ENCODE measurements around the gene TMEM165.

Gene TMEM165

DNA sequence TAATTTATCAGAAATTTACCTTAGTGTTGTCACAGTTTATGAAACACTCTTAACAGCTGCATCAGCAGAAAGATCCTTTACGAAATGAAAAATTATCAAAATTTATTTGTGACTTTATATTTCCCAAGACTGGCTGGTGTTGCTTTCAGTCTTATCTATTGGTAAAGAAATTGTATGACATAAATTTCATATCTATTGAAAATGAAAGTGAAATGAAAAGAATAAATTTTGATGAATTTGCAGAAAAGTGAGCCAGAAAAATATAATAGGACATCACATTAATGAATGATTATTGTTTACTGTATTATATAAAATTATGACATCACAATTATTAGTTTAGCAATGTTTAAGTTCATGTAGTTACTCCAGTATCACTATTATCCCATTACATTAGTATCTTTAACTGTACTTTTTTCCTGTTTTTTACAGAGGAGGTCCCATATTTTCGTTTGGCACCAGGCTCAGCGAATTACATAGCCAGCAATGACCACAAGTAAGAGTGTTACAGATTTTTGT is 13.2 kb upstream of the TMEM165 start:
- no peaks in the 10 kb centered on the region for H3K27me3 Mint-ChIP-seq
- no peaks in the 10 kb centered on the region for H3K36me3 Mint-ChIP-seq (ENCODE audit: low read depth)
- DNase-seq: no peak
- peaks cover 22% of the 10 kb centered on the region for H3K4me1 Mint-ChIP-seq (ENCODE audit: low read depth)
- H3K27ac Mint-ChIP-seq: no peak overlapping the region
- H3K9me3 Mint-ChIP-seq: no peaks in the 10 kb centered on the region
- no peak overlapping the region for H3K4me3 Mint-ChIP-seq

DNA sequence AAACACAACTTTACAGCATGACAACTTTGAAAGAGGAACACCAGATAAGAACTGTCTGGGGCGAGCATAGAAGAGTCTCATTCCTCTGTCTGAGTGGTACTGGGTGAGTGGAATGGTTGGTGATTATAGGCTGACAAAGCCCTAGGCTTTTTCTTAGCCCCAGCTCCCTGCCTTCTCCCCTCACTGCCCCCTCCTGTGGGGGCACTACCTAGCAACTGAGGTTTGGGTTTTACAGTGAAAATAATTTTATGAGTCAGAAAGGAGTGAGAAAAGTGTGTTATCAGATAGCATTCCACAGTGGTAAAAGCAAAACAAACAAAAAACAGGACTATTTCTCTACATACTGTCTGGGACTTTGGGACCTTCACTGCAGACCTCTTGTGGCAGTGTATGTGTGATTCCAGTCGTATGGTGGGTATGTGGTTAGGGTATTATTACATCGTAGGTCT is 10.5 kb upstream of the TMEM165 start:
- no peaks in the 10 kb centered on the region for H3K27me3 Mint-ChIP-seq
- H3K4me1 Mint-ChIP-seq (ENCODE audit: low read depth): peaks cover 22% of the 10 kb centered on the region
- peak overlapping the region; percentile 1 for H3K27ac Mint-ChIP-seq
- no peaks in the 10 kb centered on the region for H3K36me3 Mint-ChIP-seq (ENCODE audit: low read depth)
- DNase-seq: no peak
- H3K9me3 Mint-ChIP-seq: no peaks in the 10 kb centered on the region
- no peak overlapping the region for H3K4me3 Mint-ChIP-seq

DNA sequence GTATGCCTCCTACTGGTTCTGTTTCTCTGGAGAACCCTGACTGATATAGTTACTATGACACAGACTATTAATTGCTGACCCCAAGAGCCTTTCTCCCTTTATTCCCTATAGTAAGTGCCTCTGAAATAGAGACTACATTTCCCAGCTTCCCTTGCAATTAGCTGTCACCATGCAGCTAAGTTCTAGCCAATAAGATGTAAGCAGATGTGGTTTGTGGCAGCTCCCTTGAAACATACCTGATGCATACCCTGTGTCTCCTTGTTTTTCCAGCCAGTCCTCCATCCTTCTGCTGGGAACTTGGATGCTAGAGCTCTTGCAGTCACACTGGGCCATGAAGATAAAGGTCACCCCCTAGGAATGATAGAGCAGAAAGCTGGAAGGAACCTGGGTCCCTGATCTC is 9.7 kb upstream of the TMEM165 start:
- Mint-ChIP-seq H3K36me3 (ENCODE audit: low read depth) (no peaks in the 10 kb centered on the region), H3K27me3 (no peaks in the 10 kb centered on the region), H3K4me3 (no peak overlapping the region), H3K4me1 (ENCODE audit: low read depth) (peaks cover 22% of the 10 kb centered on the region), H3K27ac (no peak overlapping the region), H3K9me3 (no peaks in the 10 kb centered on the region)
- no peak for DNase-seq

DNA sequence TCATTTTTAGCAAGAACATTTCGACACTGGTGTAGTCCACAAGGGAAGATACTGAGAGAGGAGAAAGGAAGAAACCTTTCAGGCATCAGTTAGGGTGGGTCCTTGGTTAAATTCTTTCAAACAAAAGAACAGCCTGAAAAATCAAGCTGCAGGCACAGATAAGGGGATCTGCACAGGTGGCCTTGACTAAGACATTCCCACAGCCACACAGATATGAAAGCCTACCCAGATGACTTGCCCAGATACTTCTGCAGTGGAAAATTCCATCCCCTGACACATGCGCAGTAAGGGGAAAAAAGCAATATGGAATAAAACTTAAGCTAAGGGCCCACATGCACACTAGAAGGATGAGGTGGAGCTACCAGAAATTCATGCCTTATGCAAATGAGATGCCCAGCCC is 8.9 kb upstream of the TMEM165 start:
- H3K4me3 Mint-ChIP-seq: no peak overlapping the region
- H3K36me3 Mint-ChIP-seq (ENCODE audit: low read depth): no peaks in the 10 kb centered on the region
- no peak for DNase-seq

DNA sequence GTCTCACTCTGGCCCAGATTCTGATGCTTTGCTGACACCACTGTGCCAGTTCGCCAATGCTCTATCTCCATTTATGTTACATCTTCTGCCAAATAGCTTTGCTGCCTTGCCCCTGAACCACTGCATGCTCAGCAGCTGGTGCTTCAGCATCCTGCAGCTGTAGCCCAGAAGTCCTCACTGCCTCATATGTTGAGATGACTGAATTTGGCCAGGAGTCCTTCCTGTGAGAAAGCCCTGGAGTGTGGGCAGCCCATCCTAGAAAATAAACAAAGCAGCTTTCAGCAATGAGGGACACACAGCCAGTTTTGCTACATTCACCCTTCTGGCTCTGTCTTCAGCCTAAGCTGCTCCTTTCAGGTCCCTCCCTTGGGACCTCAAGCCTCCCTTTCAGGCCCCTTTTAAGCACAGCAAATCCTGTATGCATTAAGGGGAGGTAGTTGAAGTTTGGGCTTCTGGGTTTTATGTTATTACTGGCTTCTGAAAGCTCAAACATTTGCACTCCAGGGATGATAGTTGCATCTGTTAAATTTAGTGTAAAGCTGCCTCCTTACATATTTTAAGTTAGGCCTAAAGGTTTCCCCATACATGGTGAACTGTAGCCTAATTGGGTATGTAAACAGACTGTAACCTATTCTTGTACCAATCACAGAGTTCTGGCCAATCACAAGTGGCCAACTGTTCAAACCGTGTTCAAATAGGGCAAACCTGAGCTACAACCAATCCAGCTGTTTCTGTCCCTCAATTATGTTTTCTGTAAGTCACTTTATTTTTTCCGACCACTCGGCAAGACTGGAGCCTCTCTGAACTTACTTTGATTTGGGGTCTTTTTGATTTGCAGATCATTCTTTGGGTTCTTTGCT is 2.1 kb upstream of the TMEM165 start:
- Mint-ChIP-seq H3K9me3 (no peaks in the 10 kb centered on the region), H3K27me3 (no peaks in the 10 kb centered on the region), H3K4me1 (ENCODE audit: low read depth) (peaks cover 26% of the 10 kb centered on the region), H3K4me3 (no peak overlapping the region), H3K27ac (no peak overlapping the region), H3K36me3 (ENCODE audit: low read depth) (peaks cover 27% of the 10 kb centered on the region)
- no peak for DNase-seq

More for the DNA sequence above, 8.9 kb upstream of the TMEM165 start:
- Mint-ChIP-seq H3K27me3 (no peaks in the 10 kb centered on the region), H3K9me3 (no peaks in the 10 kb centered on the region), H3K4me1 (ENCODE audit: low read depth) (peaks cover 22% of the 10 kb centered on the region), H3K27ac (no peak overlapping the region)

DNA sequence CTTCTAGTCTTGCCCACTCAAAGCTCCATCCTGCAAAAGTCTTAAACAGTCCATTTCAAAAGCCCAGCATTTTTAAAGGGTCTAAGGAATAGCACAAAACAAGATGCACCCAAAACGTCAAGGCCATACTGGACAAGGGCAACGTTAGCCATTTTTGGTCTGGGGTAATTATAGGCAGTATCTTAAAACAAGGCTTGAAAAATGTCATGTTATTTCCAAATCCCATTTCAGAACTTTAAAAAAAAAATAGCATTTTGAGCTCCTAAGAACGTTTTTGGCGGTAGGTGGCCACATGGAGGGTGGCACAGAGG is 584 bp upstream of the TMEM165 start:
- Mint-ChIP-seq H3K9me3 (no peaks in the 10 kb centered on the region), H3K36me3 (ENCODE audit: low read depth) (peaks cover 35% of the 10 kb centered on the region), H3K27ac (peak overlapping the region; percentile 98), H3K4me1 (ENCODE audit: low read depth) (peaks cover 34% of the 10 kb centered on the region), H3K4me3 (peak overlapping the region; percentile 91), H3K27me3 (no peaks in the 10 kb centered on the region)
- no peak for DNase-seq

DNA sequence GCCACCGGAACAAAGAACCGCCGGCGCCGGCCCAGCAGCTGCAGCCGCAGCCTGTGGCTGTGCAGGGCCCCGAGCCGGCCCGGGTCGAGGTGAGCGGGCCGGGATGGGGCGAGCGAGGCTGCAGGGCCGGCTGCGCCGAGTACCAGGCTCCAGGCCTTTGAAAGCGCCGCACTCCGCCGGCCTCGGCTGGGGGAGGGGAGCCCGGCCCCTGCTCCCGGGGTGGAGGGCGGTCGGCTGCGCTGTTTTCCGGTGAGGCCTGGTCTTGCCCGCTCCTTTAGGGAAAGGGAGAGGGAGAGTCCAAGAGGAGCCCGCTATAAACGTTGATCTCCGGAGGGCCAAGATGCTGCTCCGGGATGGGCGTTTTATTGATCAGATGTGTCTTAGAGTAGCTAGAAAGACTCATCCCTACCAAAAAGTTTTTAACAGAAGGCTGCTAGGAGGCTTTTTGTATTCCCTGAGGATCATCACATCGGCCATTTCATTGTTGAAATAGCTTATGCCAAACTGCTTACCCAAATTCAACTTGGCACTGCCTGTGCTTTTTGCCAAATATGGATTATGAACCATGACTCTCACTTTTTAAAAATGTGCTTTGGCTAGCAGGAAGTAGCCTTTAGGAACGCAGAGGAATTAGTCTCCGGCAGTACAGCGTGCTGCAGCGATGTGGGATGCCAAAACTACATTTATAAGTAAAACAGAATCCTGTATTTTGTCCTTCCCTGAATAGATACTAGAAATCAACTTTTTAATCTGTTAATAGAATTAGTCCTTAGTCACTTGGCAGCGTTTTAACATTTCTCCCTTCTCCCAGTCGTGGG is 760 bp downstream of the TMEM165 start:
- H3K4me1 Mint-ChIP-seq (ENCODE audit: low read depth): peaks cover 42% of the 10 kb centered on the region
- peak; percentile 62 for DNase-seq
- H3K4me3 Mint-ChIP-seq: peak overlapping the region; percentile 91

DNA sequence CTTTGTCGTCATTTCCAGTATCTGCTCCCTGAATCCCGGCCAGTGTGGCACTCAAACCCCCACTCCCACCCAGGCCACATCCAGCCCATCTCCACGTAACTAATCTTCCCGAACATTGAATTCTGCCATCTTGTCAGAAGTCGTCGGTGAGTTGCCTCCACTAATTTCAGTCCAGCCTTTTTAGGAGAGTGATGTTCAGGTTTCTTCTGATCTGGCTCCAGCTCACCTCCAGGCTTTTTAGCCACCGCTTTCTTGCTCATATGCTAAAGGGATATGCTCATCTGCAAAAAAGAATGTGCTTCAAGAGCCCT is 1.3 kb downstream of the TMEM165 start:
- Mint-ChIP-seq H3K27ac (peak overlapping the region; percentile 88), H3K36me3 (ENCODE audit: low read depth) (peaks cover 46% of the 10 kb centered on the region), H3K27me3 (no peaks in the 10 kb centered on the region), H3K4me1 (ENCODE audit: low read depth) (peaks cover 42% of the 10 kb centered on the region), H3K9me3 (no peaks in the 10 kb centered on the region), H3K4me3 (peak overlapping the region; percentile 91)
- no peak for DNase-seq

More for the DNA sequence above, 760 bp downstream of the TMEM165 start:
- Mint-ChIP-seq H3K27me3 (no peaks in the 10 kb centered on the region), H3K9me3 (no peaks in the 10 kb centered on the region), H3K36me3 (ENCODE audit: low read depth) (peaks cover 46% of the 10 kb centered on the region), H3K27ac (peak overlapping the region; percentile 88)

DNA sequence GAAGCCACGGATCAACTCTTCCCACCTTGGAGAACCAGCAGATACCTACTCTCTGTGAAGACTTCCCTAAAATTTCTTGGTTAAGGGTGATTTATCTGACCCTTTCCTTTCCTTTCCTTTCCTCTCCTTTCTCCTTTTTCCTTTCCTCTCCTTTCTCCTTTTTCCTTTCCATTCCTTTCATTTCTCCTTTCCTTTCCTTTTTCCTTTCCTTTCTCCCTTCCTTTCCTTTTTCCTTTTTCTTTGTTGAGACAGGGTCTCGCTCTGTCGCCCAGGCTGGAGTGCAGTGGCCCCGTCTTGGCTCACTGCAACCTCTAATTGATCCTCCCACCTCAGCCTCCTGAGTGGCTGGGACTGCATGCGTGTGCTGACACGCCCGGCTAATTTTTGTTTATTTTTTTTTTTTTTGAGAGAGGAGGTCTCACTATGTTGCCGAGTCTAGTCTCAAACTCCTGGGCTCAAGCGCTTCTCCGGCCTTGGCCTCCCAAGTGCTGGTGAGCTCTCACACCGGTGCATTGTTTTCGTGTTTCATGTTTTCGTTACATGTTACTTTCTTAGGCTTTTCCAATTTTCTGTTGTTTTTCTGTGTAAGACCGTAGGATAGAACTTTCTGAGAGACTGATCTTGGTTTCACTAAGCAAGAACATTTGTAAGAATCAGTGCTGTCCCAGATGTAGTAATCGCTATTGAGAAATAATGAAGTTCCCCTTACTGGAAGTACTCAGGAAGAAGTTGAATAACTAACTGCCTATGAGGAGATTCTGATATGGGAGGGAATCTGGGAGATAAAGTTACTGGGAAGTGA is 2.0 kb downstream of the TMEM165 start:
- Mint-ChIP-seq H3K9me3 (no peaks in the 10 kb centered on the region), H3K27ac (peak overlapping the region; percentile 88), H3K27me3 (no peaks in the 10 kb centered on the region), H3K4me3 (peak overlapping the region; percentile 91), H3K4me1 (ENCODE audit: low read depth) (peaks cover 42% of the 10 kb centered on the region), H3K36me3 (ENCODE audit: low read depth) (peaks cover 46% of the 10 kb centered on the region)
- no peak for DNase-seq

DNA sequence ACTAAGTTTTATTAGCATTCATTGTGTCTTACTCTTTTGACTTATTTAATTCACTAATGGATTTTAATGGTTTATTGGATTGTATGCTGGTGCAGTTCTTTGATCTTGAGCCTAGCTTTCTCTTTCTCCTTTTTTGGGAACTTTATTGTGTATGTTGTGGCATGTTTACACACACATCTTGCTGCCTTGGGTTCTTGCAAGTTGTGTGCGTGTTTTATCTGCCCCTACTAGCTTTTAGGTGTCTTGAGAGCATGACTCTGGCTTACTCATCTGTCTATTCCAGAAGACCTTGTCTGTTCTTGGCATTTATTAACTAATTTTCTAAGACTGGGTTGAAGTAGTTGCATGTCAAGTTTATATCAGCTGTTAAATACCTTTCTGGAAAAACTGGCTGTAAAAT is 2.7 kb downstream of the TMEM165 start:
- DNase-seq: no peak
- H3K27ac Mint-ChIP-seq: peak overlapping the region; percentile 88

DNA sequence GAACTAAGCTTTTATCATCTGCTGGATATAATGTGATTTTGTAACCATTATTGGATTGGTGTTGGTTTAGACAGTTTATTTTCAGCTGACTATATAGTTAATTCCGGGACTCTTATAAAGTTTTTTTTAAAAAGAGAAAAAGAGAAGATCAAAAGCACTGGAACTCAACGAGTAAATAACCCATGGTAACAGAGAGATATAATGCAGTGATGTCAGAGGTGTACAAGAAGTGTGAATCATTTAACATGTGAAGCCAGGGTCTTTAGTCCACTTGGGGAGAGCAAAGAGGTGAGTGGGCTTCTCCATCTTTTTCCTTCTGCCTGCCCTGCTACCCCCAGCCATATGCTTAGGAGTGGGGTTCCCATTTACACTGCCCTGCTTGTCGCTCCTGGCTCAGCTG is 3.2 kb downstream of the TMEM165 start:
- Mint-ChIP-seq H3K9me3 (no peaks in the 10 kb centered on the region), H3K36me3 (ENCODE audit: low read depth) (peaks cover 56% of the 10 kb centered on the region), H3K27ac (no peak overlapping the region), H3K4me3 (peak overlapping the region; percentile 91), H3K27me3 (no peaks in the 10 kb centered on the region), H3K4me1 (ENCODE audit: low read depth) (peaks cover 51% of the 10 kb centered on the region)
- no peak for DNase-seq

More for the DNA sequence above, 2.7 kb downstream of the TMEM165 start:
- Mint-ChIP-seq H3K9me3 (no peaks in the 10 kb centered on the region), H3K27me3 (no peaks in the 10 kb centered on the region), H3K4me3 (peak overlapping the region; percentile 91), H3K36me3 (ENCODE audit: low read depth) (peaks cover 51% of the 10 kb centered on the region), H3K4me1 (ENCODE audit: low read depth) (peaks cover 46% of the 10 kb centered on the region)

DNA sequence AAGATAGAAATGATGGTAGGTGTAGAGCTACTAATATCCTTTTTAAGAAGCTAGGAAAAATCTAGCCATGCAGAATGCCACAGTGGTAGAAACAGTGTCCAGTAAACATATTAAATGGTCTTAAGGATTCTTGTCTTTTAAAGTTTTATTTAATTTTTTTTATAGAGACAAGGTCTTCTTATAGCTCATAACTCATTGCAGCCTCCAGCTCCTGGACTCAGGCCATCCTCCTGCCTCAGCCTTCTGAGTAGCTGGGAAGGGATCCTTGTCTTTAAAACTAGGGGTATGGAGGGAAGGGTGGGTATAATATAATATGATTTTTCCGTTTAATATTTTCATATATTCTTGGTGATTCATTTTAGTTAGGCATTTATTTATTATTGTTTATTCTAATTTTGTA is 3.8 kb downstream of the TMEM165 start:
- H3K4me3 Mint-ChIP-seq: peak overlapping the region; percentile 91
- H3K27ac Mint-ChIP-seq: no peak overlapping the region

DNA sequence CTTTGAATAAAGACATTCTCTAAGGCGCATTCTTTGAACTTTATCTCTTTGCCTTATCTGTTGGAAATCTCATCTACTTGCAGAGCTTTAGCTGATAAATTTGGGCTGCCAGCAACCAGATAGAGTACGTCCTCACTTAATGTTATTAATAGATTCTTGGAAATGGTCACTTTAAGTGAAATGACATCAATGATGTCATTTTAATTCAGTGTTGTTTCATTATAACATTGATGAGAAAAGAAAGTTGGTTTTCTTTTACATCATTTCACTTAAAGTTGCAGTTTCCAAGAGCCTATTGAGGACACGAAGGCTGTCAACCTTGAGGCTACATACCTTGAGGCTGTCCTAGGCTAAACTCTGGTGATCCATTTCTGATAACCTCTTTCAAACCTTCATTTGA is 9.3 kb downstream of the TMEM165 start:
- peaks cover 60% of the 10 kb centered on the region for H3K4me1 Mint-ChIP-seq (ENCODE audit: low read depth)
- H3K27ac Mint-ChIP-seq: no peak overlapping the region
- no peaks in the 10 kb centered on the region for H3K27me3 Mint-ChIP-seq
- DNase-seq: no peak
- H3K9me3 Mint-ChIP-seq: no peaks in the 10 kb centered on the region
- H3K4me3 Mint-ChIP-seq: no peak overlapping the region
- peaks cover 76% of the 10 kb centered on the region for H3K36me3 Mint-ChIP-seq (ENCODE audit: low read depth)

More for the DNA sequence above, 3.8 kb downstream of the TMEM165 start:
- no peak for DNase-seq
- Mint-ChIP-seq H3K4me1 (ENCODE audit: low read depth) (peaks cover 49% of the 10 kb centered on the region), H3K36me3 (ENCODE audit: low read depth) (peaks cover 61% of the 10 kb centered on the region), H3K9me3 (no peaks in the 10 kb centered on the region), H3K27me3 (no peaks in the 10 kb centered on the region)

DNA sequence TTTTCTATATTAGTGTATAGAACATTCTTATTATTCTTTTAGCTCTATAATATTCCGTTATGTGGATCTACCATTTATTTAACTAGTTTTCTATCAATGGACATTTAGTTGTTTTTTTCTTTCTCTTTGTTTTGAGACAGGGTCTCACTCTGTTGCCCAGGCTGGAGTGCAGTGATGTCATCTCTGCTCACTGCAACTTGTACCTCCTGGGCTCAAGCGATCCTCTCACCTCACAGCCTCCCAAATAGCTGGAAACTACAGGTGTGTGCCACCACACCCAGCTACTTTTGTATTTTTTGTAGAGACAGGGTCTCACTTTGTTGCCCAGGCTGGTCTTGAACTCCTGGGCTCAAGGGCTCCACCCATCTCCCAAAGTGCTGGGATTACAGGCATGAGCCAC is 10.8 kb downstream of the TMEM165 start:
- H3K27ac Mint-ChIP-seq: no peak overlapping the region

More for the DNA sequence above, 10.8 kb downstream of the TMEM165 start:
- no peak overlapping the region for H3K4me3 Mint-ChIP-seq
- no peaks in the 10 kb centered on the region for H3K9me3 Mint-ChIP-seq
- H3K4me1 Mint-ChIP-seq (ENCODE audit: low read depth): peaks cover 53% of the 10 kb centered on the region
- no peak for DNase-seq
- H3K36me3 Mint-ChIP-seq (ENCODE audit: low read depth): peaks cover 78% of the 10 kb centered on the region
- H3K27me3 Mint-ChIP-seq: no peaks in the 10 kb centered on the region
